Stimulated activated CD8-positive, alpha-beta memory T cell treated with anti-CD3 and anti-CD28 coated beads, Interleukin-15, amount 100 ng/mL, for 24 hours (primary cell): ENCODE measurements around the gene PLEKHA7.

Source experiments
- DNase-seq: peaks from one replicate; pipeline ENCODE4 v3.0.0-alpha.2; 2020; ENCODE audit warnings: low read depth

Gene PLEKHA7

GRCh38 chr11:16786131-16786530 is 228.1 kb downstream of the PLEKHA7 start:
- no peak for DNase-seq

- peak; percentile 13 for DNase-seq
Observed at GRCh38 chr11:16785520-16786128, 228.6 kb downstream of the PLEKHA7 start.

GRCh38 chr11:16784666-16785065 is 229.5 kb downstream of the PLEKHA7 start:
- DNase-seq: no peak

- DNase-seq: no peak
Observed at GRCh38 chr11:16784097-16784496, 230.1 kb downstream of the PLEKHA7 start.

- no peak for DNase-seq
Observed at GRCh38 chr11:16783321-16783801, 230.9 kb downstream of the PLEKHA7 start.

- DNase-seq: no peak
Observed at GRCh38 chr11:16781936-16782919, 232.0 kb downstream of the PLEKHA7 start.

- no peak for DNase-seq
Observed at GRCh38 chr11:16780698-16781550, 233.3 kb downstream of the PLEKHA7 start.

GRCh38 chr11:16780146-16780545 is 234.1 kb downstream of the PLEKHA7 start:
- DNase-seq: no peak

GRCh38 chr11:16779436-16779835 is 234.8 kb downstream of the PLEKHA7 start:
- no peak for DNase-seq

GRCh38 chr11:16778876-16779275 is 235.3 kb downstream of the PLEKHA7 start:
- DNase-seq: no peak

- DNase-seq: no peak
Observed at GRCh38 chr11:16778286-16778685, 235.9 kb downstream of the PLEKHA7 start.

GRCh38 chr11:16777613-16777975 is 236.6 kb downstream of the PLEKHA7 start:
- DNase-seq: no peak

GRCh38 chr11:16776711-16777612 is 237.3 kb downstream of the PLEKHA7 start:
- no peak for DNase-seq

GRCh38 chr11:16775614-16776283 is 238.5 kb downstream of the PLEKHA7 start:
- DNase-seq: no peak

GRCh38 chr11:16774936-16775613 is 239.1 kb downstream of the PLEKHA7 start:
- no peak for DNase-seq

GRCh38 chr11:16773981-16774935 is 240.0 kb downstream of the PLEKHA7 start:
- no peak for DNase-seq

GRCh38 chr11:16772141-16772512 is 242.1 kb downstream of the PLEKHA7 start:
- no peak for DNase-seq

- DNase-seq: no peak
Observed at GRCh38 chr11:16771350-16772140, 242.7 kb downstream of the PLEKHA7 start.
